Measurements from ENCODE around the gene NPRL2. TPM values are rescaled to one million over a fixed set of nuclear protein-coding genes. Genes with fewer than 3 reads are reported as not detected.

NPRL2 gene
- total RNA-seq, 1 experiment from 2014 or later: 35.4 TPM

- no peak for TF ChIP-seq ZBTB33 (IDR thresholded peaks at IDR 0.05; ENCODE audit: extremely low read depth, insufficient replicate concordance, low read length)
- TF ChIP-seq CBX3 (IDR thresholded peaks at IDR 0.05; ENCODE audit: low read depth): no peak
- TF ChIP-seq ZFX (IDR thresholded peaks at IDR 0.05): no peak
- no peak for TF ChIP-seq POLR2AphosphoS5 (IDR thresholded peaks at IDR 0.05; ENCODE audit: low read depth, low read length)
Measured at GRCh38 chr3:50323092-50323600, 27.4 kb downstream of the NPRL2 start (continued).

GRCh38 chr3:50322386-50323091, 28.0 kb downstream of the NPRL2 start, which contains the start of gene HYAL2:
HYAL2 (minus strand) TSS chr3:50322745; CDS start chr3:50320489, 2,256 bp downstream.
- no peaks in the 10 kb centered on the region for H4K20me1 ChIP-seq (ENCODE audit: insufficient read depth)
- H2AFZ ChIP-seq (ENCODE audit: low read depth, low read length, poor library complexity, severe bottlenecking): no peak within 1 kb of the TSS
- no peak for DNase-seq (ENCODE audit: low read depth, low spot score)
- H3K4me3 ChIP-seq (replicated peaks in 1 of 2; ENCODE audit: low read depth in 1 of 2, low read length in 2 of 2): peak within 1 kb of the TSS; percentile 64 to 92
- H3K79me2 ChIP-seq (ENCODE audit: insufficient read depth, low read length): peaks cover 58% of the 10 kb centered on the region
- H3K9ac ChIP-seq (ENCODE audit: low read length): peak within 1 kb of the TSS; percentile 88
- no peak for ATAC-seq
- intact Hi-C loops (cut with micrococcal nuclease): no loop called here
- TF ChIP-seq POLR2A (IDR thresholded peaks at IDR 0.05; ENCODE audit: borderline replicate concordance, extremely low read depth, insufficient read depth, insufficient read length): no peak
- H3K27me3 ChIP-seq (ENCODE audit: insufficient read depth, low read length): no peaks in the 10 kb centered on the region
- no peaks in the 10 kb centered on the region for H3K9me3 ChIP-seq (ENCODE audit: control insufficient read depth in 1 of 2, insufficient read depth in 1 of 2, low read depth in 1 of 2, low read length in 2 of 2)
- no peaks in the 10 kb centered on the region for H3K9me2 ChIP-seq (ENCODE audit: insufficient read depth)
- H3K4me2 ChIP-seq (ENCODE audit: low read length): peak within 1 kb of the TSS; percentile 92
- ChIA-PET POLR2A (interaction anchor here (1.1 to 1.3 kb wide), 2 partner anchors 14 to 23 kb away, joined by 3 to 4 read pairs; partner anchors contain the start of genes HYAL3 and NAA80), RAD21 (ENCODE audit: low non-redundant PET in 1 of 2, low total read pairs in 2 of 2, uncharacterized antibody in 2 of 2, unreplicated experiment in 2 of 2) (interaction anchor here in 1 of 2 experiments (1.5 kb wide), 1 partner anchor 23 kb away, joined by 4 read pairs; the partner anchor contains the start of genes HYAL3 and NAA80), CTCF (interaction anchor here (0.8 to 1.2 kb wide), 2 partner anchors 15 to 45 kb away, joined by 3 to 11 read pairs; no protein-coding TSS in a partner anchor)
- peak within 1 kb of the TSS; percentile 93 for H3K27ac ChIP-seq (ENCODE audit: low read depth, low read length)
- H3K36me3 ChIP-seq (ENCODE audit: control insufficient read depth in 1 of 2, insufficient read depth in 2 of 2, low read length in 2 of 2): peaks cover 9 to 29% of the 10 kb centered on the region in 2 experiments; a peak in 2 of 4 replicates
- H3K4me1 ChIP-seq (ENCODE audit: control insufficient read depth in 1 of 2, insufficient read depth in 2 of 2, low read length in 2 of 2): peaks cover 48 to 73% of the 10 kb centered on the region in 2 experiments
- BruUV-seq (replicated peaks): no TSS peak
